Non-pigmented ciliary epithelial cell (primary cell): ENCODE results near the gene BEST1.
A peak's percentile ranks its signal among the peaks of the same experiment; 100 is the strongest.

Experiments used
- DNase-seq: peaks from one replicate; pipeline ENCODE4 v3.0.0-alpha.2; 2010; ENCODE audit warnings: low read depth

BEST1 gene

GRCh38 chr11:61916737-61917333 is 33.3 kb upstream of the BEST1 start:
- DNase-seq: no peak

- no peak for DNase-seq
Measured at GRCh38 chr11:61917334-61918109, 32.6 kb upstream of the BEST1 start, which contains the start of gene RAB3IL1. Gene RAB3IL1 (minus strand): TSS chr11:61917566. CDS start chr11:61917367, 199 bp downstream.

DNA sequence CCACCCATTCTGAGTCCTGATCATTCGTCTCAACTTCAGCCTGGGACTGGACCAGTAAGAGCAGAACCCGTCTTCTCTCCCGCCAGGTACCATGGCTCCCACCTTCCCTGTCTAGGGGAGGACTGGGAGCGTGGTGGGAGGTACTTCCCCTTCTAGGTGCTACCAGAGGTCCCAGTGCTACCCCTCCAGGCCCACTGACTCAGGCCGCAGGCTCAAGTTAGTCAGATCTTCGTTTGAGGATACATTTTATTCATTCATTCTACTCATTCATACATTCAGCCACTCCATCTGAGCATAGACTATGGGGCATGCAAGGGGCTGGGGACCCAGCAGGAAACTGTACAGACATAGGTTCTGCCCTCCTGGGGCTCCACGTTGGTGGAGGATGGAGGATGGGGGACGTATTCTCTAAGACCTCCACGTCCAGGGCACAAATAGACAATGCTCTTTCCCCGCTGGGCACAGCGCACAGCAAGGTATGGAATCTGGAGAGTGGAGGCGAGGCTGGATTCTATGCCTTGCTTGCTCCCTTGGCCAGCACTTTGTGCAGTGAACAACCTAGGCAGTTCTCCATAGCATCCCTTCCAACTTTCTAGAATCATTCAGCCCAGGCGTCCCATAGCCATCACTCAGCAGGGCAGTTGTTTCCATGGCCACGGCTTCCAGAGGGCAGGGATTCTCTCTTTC is 31.8 kb upstream of the BEST1 start:
- no peak for DNase-seq

- no peak for DNase-seq
Measured at GRCh38 chr11:61918938-61919704, 31.0 kb upstream of the BEST1 start.

- DNase-seq: no peak
Measured at GRCh38 chr11:61919705-61920631, 30.2 kb upstream of the BEST1 start.

DNA sequence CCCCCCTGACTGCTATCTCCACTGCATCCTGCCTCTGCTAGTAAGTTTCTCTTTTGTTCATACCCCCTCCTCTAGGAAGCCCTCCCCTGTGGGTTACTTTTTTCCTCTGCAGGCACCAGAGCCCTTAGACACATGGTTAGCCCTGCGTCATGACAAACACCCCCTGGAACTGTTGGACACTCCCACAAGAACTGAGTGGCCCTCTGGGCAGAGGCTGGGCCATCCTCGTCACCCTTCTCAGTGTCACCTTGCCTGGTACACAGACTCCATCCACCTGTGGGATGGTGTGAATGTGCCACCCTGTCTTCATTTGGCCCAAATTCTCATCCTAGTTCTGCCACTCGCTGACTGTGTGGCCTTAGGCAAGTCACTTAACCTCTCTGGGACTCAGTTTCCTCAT is 28.7 kb upstream of the BEST1 start:
- DNase-seq: no peak

GRCh38 chr11:61922539-61922938 is 27.6 kb upstream of the BEST1 start:
- DNase-seq: peak; percentile 11

DNA sequence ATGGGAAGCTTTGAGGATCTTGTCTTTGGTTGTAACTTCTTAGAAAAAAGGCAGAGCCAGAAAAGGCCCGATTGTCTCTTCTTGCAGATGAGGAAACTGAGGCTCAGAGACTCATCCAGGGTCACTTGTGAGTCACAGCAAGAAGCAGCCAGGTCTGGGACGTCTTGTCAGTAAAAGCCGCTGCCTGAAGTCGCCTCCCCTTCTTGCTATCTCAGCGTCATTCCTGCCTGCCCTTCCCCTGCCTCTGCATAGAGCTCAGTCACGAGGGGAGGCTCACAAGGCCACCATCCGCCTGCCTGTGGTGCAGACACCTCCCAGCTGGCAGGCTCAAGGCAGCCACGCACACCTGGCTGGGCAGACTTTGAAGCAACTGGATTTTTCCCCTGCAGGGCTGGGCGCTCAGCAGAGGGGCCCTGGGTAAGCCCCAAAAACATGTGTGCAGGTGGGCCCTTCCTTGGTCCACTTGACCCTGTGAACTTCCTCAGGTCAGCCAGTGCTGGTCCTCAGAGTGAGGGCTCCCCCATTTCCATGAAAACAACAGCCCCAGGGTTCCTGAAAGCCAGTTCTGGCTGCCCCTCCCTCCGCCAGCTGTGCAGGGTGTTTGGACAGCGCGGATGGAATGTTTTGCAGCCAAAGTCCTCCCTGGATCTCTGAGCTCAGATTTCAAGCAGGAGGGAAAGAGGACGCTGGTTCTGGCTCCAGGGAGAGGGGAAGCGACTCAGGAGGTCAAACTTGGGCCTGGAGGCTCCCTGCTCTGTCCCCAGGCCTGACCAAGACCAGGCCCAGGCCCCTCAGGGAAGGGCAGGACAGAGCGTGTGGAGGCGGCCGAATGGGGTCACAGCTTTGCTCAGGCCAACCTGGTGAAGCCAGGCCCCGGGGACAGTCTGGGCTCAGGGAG is 26.7 kb upstream of the BEST1 start:
- DNase-seq: no peak

GRCh38 chr11:61924064-61924455 is 26.1 kb upstream of the BEST1 start:
- DNase-seq: no peak

DNA sequence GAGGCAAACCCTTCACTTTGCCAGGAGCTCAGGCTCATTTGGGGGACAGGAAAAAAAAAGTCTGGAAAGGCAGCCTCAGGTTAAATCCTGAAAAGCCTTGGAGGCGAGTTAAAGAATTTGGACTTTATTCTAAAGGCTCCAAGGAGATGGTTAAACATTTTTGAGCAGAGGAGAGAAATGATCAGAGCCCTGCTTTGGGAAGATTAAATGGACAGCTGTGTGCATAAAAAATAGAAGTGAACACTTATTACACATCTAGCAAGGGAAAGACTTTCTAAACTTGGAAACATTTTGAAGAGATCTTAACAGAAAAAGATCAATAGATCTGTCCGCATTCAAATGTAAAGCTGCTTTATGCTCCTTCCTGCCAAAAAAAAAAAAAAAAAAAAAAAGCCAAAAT is 24.4 kb upstream of the BEST1 start:
- DNase-seq: no peak

DNA sequence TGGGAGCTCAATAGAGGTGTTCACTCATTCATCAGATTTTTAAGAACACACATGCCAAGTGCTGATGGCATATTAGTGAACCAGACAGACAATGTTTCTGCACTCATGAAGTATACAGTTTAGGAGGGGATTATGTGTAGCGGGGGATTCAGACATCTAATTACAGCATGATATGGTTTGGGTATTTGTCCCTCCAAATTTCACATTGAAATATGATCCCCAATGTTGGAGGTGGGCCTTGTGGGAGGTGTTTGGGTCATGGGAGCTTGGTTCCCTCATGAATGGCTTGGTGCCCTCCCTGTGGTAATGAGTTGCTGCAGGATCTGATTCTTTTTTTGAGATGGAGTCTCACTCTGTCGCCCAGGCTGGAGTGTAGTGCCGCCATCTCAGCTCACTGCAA is 23.9 kb upstream of the BEST1 start:
- DNase-seq: no peak

GRCh38 chr11:61927501-61927900 is 22.6 kb upstream of the BEST1 start:
- DNase-seq: no peak

DNA sequence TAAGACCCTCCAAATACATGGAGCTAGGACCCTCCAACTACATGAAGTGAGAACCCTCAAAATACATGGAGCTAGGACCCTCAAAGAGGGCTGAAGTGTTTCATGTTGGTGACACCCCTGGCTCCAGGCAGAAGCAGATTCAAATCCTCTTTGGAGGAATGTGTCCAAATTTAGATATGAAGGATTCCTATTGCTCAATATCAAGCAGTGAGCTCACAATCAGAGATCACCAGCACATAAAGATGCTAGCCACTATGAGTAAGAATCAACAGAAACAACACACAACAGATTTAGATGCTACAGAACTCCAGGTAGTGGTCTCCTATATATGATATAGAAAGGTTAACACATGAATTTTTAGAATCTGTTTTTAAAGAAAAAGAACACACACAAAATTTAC is 21.5 kb upstream of the BEST1 start:
- no peak for DNase-seq

DNA sequence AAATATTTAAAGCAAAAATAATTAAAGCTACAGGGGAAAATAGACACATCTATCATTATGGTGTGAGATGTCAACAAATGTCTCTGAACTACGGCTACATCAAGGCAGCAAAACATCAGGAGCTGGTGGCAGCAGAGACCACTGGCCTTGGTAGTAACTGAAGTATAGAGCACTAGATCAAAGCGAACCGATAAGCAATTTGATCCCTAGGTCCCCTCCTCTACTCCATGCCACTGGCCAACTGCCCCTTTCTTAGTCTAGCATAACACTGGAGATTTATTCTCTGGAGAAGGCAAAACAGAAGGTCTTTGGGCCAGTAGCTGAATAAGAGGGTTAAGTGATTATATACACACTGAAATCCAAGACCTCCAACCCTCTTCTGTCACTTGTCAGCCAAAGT is 19.2 kb upstream of the BEST1 start:
- DNase-seq: no peak

- DNase-seq: no peak
Measured at GRCh38 chr11:61935861-61936260, 14.3 kb upstream of the BEST1 start.

DNA sequence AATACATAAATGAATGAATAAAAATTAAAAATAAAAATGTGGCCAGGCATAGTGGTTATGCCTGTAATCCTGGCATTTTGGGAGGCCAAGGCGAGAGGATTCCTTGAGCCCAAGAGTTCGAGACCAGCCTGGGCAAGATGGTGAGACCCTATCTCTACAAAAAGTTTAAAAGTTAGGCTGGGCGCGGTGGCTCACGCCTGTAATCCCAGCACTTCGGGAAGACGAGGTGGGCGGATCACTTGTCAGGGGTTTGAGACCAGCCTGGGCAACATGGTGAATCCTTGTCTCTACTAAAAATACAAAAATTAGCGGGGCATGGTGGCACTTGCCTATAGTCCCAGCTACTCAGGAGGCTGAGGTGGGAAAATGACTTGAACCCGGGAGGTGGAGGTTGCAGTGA is 9.7 kb upstream of the BEST1 start:
- DNase-seq: no peak

- no peak for DNase-seq
Measured at GRCh38 chr11:61945191-61945590, 5.0 kb upstream of the BEST1 start.

DNA sequence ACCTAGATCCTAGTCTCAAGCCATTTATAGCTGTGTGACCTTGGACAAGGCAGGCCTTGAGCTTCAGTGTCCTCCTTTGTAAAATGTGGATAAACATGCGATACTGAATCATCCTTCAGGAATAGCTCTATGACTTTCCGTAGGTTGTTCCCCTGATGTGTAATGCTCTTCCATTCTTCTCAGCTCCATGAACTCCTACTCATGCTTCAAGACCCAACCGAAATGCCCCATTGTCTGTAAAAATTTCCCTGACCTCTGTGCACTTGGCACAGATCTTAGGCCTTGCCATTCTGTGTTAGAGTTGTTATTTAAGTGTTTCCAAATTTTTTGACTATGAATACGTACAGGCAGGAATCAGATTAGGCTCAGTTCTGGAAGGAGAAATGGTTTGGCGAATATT is 3.3 kb upstream of the BEST1 start:
- DNase-seq: no peak

DNA sequence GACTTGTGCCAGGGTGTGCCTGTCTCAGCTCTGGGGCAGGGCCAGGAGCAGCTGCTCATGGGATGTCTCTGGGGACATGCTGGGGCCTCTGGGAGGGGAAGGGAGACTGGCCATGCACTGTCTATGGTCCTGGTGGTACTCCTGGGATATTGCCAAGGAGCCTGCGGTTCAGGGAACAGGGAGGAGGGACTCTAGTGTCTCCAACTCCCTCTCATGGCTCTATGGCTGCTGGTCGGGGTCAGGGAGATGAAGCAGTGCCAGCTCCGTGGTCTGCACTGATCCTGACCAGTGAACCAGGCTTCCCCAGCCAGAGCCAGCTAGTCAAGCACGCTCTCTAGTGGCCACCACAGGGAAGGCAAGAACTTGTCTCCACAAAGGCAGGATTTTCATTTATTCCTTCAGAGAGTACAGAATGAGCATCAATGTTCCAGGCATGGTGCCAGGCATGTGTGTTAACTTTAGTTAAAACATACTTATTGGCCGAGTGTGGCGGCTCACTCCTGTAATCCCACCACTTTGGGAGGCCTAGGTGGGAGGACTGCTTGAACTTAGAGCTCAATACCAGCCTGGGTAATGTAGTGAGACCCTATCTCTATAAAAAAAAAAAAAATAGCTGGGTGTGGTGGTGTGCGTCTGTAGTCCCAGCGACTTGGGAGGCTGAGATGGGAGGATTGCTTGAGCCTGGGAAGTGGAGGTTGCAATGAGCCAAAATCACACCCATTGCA is 2.5 kb upstream of the BEST1 start:
- no peak for DNase-seq

GRCh38 chr11:61948505-61948904 is 1.6 kb upstream of the BEST1 start:
- DNase-seq: no peak
